Measurements from ENCODE around the gene ARPC5.

GRCh38 chr1:183586455-183586854 lies 49.1 kb downstream of the ARPC5 start:
- TF ChIP-seq POLR2A (IDR thresholded peaks at IDR 0.05), result no peak
- TF ChIP-seq CTCF (IDR thresholded peaks at IDR 0.05), result no peak

Measured in thyroid gland (tissue), 4 donors.